HEK293 (cell line): ENCODE data around the gene SAP30.

ENCODE experiments used
- REST ChIP-seq: fragments of 450-650 bp; formaldehyde crosslinking; IDR thresholded peaks from 2 replicates; pipeline ENCODE4 v1.5.1; 2016; ENCODE audit warnings: missing biosample characterization, missing genetic modification characterization
- SETDB1 ChIP-seq: IDR thresholded peaks from one replicate; pipeline ENCODE4 v1.6.1; 2017; ENCODE audit warnings: mild to moderate bottlenecking, low read length, moderate library complexity, mixed read lengths; ENCODE audit not compliant: insufficient read length
- YY1 ChIP-seq: fragments of 450-650 bp; formaldehyde crosslinking; IDR thresholded peaks from 2 replicates; pipeline ENCODE4 v1.5.1; 2018; ENCODE audit warnings: missing biosample characterization, missing genetic modification characterization
- ZNF214 ChIP-seq: fragments of 450-650 bp; formaldehyde crosslinking; IDR thresholded peaks from 2 replicates; pipeline ENCODE4 v1.5.1; 2017; ENCODE audit warnings: missing biosample characterization, mild to moderate bottlenecking, missing genetic modification characterization, borderline replicate concordance
- TF ChIP-seq, protein P1 (sequence below): fragments of 450-650 bp; formaldehyde crosslinking; IDR thresholded peaks from 2 replicates; pipeline ENCODE4 v1.5.1; 2016; ENCODE audit warnings: missing biosample characterization, missing genetic modification characterization

GRCh38 chr4:173381610-173382009, 10.9 kb downstream of the SAP30 start:
- TF ChIP-seq REST (tag by site-specific recombination) (no peak), ZNF214 (tag by site-specific recombination) (no peak), YY1 (tag by site-specific recombination) (no peak), SETDB1 (no peak)
- TF ChIP-seq, protein P1, sequence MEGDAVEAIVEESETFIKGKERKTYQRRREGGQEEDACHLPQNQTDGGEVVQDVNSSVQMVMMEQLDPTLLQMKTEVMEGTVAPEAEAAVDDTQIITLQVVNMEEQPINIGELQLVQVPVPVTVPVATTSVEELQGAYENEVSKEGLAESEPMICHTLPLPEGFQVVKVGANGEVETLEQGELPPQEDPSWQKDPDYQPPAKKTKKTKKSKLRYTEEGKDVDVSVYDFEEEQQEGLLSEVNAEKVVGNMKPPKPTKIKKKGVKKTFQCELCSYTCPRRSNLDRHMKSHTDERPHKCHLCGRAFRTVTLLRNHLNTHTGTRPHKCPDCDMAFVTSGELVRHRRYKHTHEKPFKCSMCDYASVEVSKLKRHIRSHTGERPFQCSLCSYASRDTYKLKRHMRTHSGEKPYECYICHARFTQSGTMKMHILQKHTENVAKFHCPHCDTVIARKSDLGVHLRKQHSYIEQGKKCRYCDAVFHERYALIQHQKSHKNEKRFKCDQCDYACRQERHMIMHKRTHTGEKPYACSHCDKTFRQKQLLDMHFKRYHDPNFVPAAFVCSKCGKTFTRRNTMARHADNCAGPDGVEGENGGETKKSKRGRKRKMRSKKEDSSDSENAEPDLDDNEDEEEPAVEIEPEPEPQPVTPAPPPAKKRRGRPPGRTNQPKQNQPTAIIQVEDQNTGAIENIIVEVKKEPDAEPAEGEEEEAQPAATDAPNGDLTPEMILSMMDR = no peak
